ACC112 (cell line): ENCODE data around the gene SCAPER.

ENCODE experiments used
- H2AFZ ChIP-seq: fragments of 200-600 bp; sonication (generic); one replicate; pipeline ENCODE4 v1.6.0; 2017; ENCODE audit warnings: antibody characterized with exemption, low read length; ENCODE audit not compliant: unreplicated experiment
- H3K27ac ChIP-seq: fragments of 200-600 bp; sonication (generic); 2 replicates; pipeline ENCODE4 v1.5.1; 2014; ENCODE audit warnings: low read depth, mild to moderate bottlenecking, antibody characterized with exemption, low read length, moderate library complexity
- H3K27me3 ChIP-seq: fragments of 200-600 bp; sonication (generic); 2 replicates; pipeline ENCODE4 v1.6.1; 2014; ENCODE audit warnings: mild to moderate bottlenecking, antibody characterized with exemption, low read length, moderate library complexity, mixed read lengths; ENCODE audit not compliant: insufficient read depth
- H3K36me3 ChIP-seq: fragments of 200-600 bp; sonication (generic); 2 replicates; pipeline ENCODE4 v1.6.1; 2016; ENCODE audit warnings: mild to moderate bottlenecking, antibody characterized with exemption, low read length, moderate library complexity, mixed read lengths; ENCODE audit not compliant: insufficient read depth
- H3K4me1 ChIP-seq: fragments of 200-600 bp; sonication (generic); one replicate; pipeline ENCODE4 v1.6.1; 2016; ENCODE audit warnings: low read length, mixed read lengths; ENCODE audit not compliant: insufficient read depth, unreplicated experiment, control insufficient read depth
- H3K4me3 ChIP-seq: fragments of 200-600 bp; sonication (generic); 2 replicates; pipeline ENCODE4 v1.5.1; 2014; ENCODE audit warnings: mild to moderate bottlenecking, low read depth, low read length
- H3K79me2 ChIP-seq: fragments of 200-600 bp; sonication (generic); one replicate; pipeline ENCODE4 v1.6.0; 2016; ENCODE audit warnings: low read length; ENCODE audit not compliant: control insufficient read depth, unreplicated experiment, insufficient read depth

Gene SCAPER

GRCh38 chr15:76584868-76585575, 320.1 kb downstream of the SCAPER start:
- no peak overlapping the region for H3K4me3 ChIP-seq

GRCh38 chr15:76582550-76582949, 322.6 kb downstream of the SCAPER start:
- Histone ChIP-seq H2AFZ (no peak overlapping the region), H3K27me3 (no peaks in the 10 kb centered on the region), H3K36me3 (no peaks in the 10 kb centered on the region), H3K79me2 (no peaks in the 10 kb centered on the region), H3K27ac (no peak overlapping the region), H3K4me3 (no peak overlapping the region), H3K4me1 (no peaks in the 10 kb centered on the region)

More at GRCh38 chr15:76584868-76585575, 320.1 kb downstream of the SCAPER start:
- H2AFZ ChIP-seq: no peak overlapping the region
- H3K79me2 ChIP-seq: no peaks in the 10 kb centered on the region
- H3K27ac ChIP-seq: no peak overlapping the region
- H3K36me3 ChIP-seq: no peaks in the 10 kb centered on the region
- H3K4me1 ChIP-seq: no peaks in the 10 kb centered on the region
- H3K27me3 ChIP-seq: no peaks in the 10 kb centered on the region

- no peak overlapping the region for H3K27ac ChIP-seq
- H3K36me3 ChIP-seq: no peaks in the 10 kb centered on the region
- no peak overlapping the region for H3K4me3 ChIP-seq
- H2AFZ ChIP-seq: no peak overlapping the region
- H3K27me3 ChIP-seq: no peaks in the 10 kb centered on the region
- no peaks in the 10 kb centered on the region for H3K79me2 ChIP-seq
- peaks cover 13% of the 10 kb centered on the region for H3K4me1 ChIP-seq
Measured at GRCh38 chr15:76577879-76578512, 327.1 kb downstream of the SCAPER start.

GRCh38 chr15:76576523-76577279, 328.4 kb downstream of the SCAPER start:
- H3K4me3 ChIP-seq: peak overlapping the region; percentile 3; the same call in 1 of the 2 replicates
- no peaks in the 10 kb centered on the region for H3K79me2 ChIP-seq
- H3K27me3 ChIP-seq: no peaks in the 10 kb centered on the region
- peaks cover 13% of the 10 kb centered on the region for H3K4me1 ChIP-seq
- H3K27ac ChIP-seq: no peak overlapping the region
- no peaks in the 10 kb centered on the region for H3K36me3 ChIP-seq
- H2AFZ ChIP-seq: no peak overlapping the region

GRCh38 chr15:76575679-76576078, 329.5 kb downstream of the SCAPER start:
- Histone ChIP-seq H2AFZ (no peak overlapping the region), H3K36me3 (no peaks in the 10 kb centered on the region), H3K4me1 (peaks cover 13% of the 10 kb centered on the region), H3K27me3 (no peaks in the 10 kb centered on the region), H3K4me3 (no peak overlapping the region), H3K79me2 (no peaks in the 10 kb centered on the region), H3K27ac (no peak overlapping the region)

GRCh38 chr15:76575274-76575673, 329.9 kb downstream of the SCAPER start:
- Histone ChIP-seq H3K27me3 (no peaks in the 10 kb centered on the region), H3K4me1 (peaks cover 13% of the 10 kb centered on the region), H3K36me3 (no peaks in the 10 kb centered on the region), H3K79me2 (no peaks in the 10 kb centered on the region), H3K4me3 (no peak overlapping the region), H2AFZ (no peak overlapping the region), H3K27ac (no peak overlapping the region)

GRCh38 chr15:76572983-76573314, 332.2 kb downstream of the SCAPER start:
- Histone ChIP-seq H3K27me3 (no peaks in the 10 kb centered on the region), H3K4me3 (no peak overlapping the region), H2AFZ (no peak overlapping the region), H3K27ac (no peak overlapping the region), H3K79me2 (no peaks in the 10 kb centered on the region), H3K36me3 (peaks cover 4% of the 10 kb centered on the region; the same call in 1 of the 2 replicates), H3K4me1 (peaks cover 13% of the 10 kb centered on the region)

- H3K4me1 ChIP-seq: no peaks in the 10 kb centered on the region
- H3K27me3 ChIP-seq: no peaks in the 10 kb centered on the region
- H3K4me3 ChIP-seq: no peak overlapping the region
- H3K36me3 ChIP-seq: peaks cover 4% of the 10 kb centered on the region; the same call in 1 of the 2 replicates
- no peak overlapping the region for H2AFZ ChIP-seq
- H3K27ac ChIP-seq: no peak overlapping the region
- H3K79me2 ChIP-seq: no peaks in the 10 kb centered on the region
Measured at GRCh38 chr15:76566276-76566675, 338.9 kb downstream of the SCAPER start.

GRCh38 chr15:76565366-76565765, 339.8 kb downstream of the SCAPER start:
- no peak overlapping the region for H3K4me3 ChIP-seq
- H3K36me3 ChIP-seq: peaks cover 4% of the 10 kb centered on the region; the same call in 1 of the 2 replicates
- no peaks in the 10 kb centered on the region for H3K79me2 ChIP-seq
- H3K4me1 ChIP-seq: no peaks in the 10 kb centered on the region
- no peaks in the 10 kb centered on the region for H3K27me3 ChIP-seq
- no peak overlapping the region for H2AFZ ChIP-seq
- no peak overlapping the region for H3K27ac ChIP-seq

GRCh38 chr15:76555247-76555646, 349.9 kb downstream of the SCAPER start:
- Histone ChIP-seq H3K4me1 (no peaks in the 10 kb centered on the region), H3K4me3 (no peak overlapping the region), H2AFZ (no peak overlapping the region), H3K27ac (no peak overlapping the region), H3K27me3 (no peaks in the 10 kb centered on the region), H3K79me2 (no peaks in the 10 kb centered on the region), H3K36me3 (no peaks in the 10 kb centered on the region)
